ENCODE measurements around the gene SNX18.

GRCh38 chr5:54524082-54524481, 6.5 kb downstream of the SNX18 start:
- TF ChIP-seq CTCF (IDR thresholded peaks at IDR 0.05) (no peak), NR3C1 (IDR thresholded peaks at IDR 0.05) (no peak), REST (IDR thresholded peaks at IDR 0.05) (no peak), RARB (CRISPR knock-in tag; IDR thresholded peaks at IDR 0.05) (no peak), CBX2 (IDR thresholded peaks at IDR 0.05; ENCODE audit: borderline replicate concordance, low read depth) (no peak), RFX5 (IDR thresholded peaks at IDR 0.05) (no peak), RAD21 (conservative IDR thresholded peaks at IDR 0.05 in 1 of 2, IDR thresholded peaks at IDR 0.05 in 1 of 2) (no peak)
- TF ChIP-seq, protein P1, sequence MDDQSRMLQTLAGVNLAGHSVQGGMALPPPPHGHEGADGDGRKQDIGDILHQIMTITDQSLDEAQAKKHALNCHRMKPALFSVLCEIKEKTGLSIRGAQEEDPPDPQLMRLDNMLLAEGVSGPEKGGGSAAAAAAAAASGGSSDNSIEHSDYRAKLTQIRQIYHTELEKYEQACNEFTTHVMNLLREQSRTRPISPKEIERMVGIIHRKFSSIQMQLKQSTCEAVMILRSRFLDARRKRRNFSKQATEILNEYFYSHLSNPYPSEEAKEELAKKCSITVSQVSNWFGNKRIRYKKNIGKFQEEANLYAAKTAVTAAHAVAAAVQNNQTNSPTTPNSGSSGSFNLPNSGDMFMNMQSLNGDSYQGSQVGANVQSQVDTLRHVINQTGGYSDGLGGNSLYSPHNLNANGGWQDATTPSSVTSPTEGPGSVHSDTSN (IDR thresholded peaks at IDR 0.05), result no peak

Data from A549 (cell line).